Stomach (tissue), 4 donors: ENCODE results near the gene WNK2.

Experiments
- CTCF ChIP-seq, 7 experiments: fragments of 450-650 bp in 4 of 7; fragments of 200-600 bp in 3 of 7; sonication (generic) in 3 of 7; IDR thresholded peaks; one replicate each; pipeline ENCODE4 v1.5.1; 2016 to 2019; ENCODE audit warnings: antibody characterized with exemption in 7 of 7, control low read depth in 2 of 7, mild to moderate bottlenecking in 1 of 7
- EP300 ChIP-seq: sonication (generic); formaldehyde crosslinking; IDR thresholded peaks from one replicate; pipeline ENCODE4 v1.6.1; 2017; ENCODE audit warnings: antibody characterized with exemption
- POLR2A ChIP-seq, 4 donors: fragments of 450-650 bp; IDR thresholded peaks; one replicate each; pipeline ENCODE4 v1.6.1; 2016; ENCODE audit warnings: antibody characterized with exemption in 4 of 4, control low read depth in 2 of 4, mild to moderate bottlenecking in 1 of 4, moderate library complexity in 1 of 4
- POLR2AphosphoS5 ChIP-seq, 3 donors: sonication (generic); formaldehyde crosslinking; IDR thresholded peaks; one replicate each; pipeline ENCODE4 v1.6.1; 2016; ENCODE audit warnings: antibody characterized with exemption in 3 of 3

- TF ChIP-seq CTCF (IDR thresholded peaks at IDR 0.05), result no peak
- no peak for TF ChIP-seq POLR2A (IDR thresholded peaks at IDR 0.05)
- TF ChIP-seq EP300, result no peak
- no peak for TF ChIP-seq POLR2AphosphoS5 (IDR thresholded peaks at IDR 0.05)
Observed at GRCh38 chr9:93317495-93318094, 133.7 kb downstream of the WNK2 start.
